Kidney (tissue), 14 donors: ENCODE measurements around the gene ZKSCAN5. TPM values are rescaled to one million over a fixed set of nuclear protein-coding genes. Genes with fewer than 3 reads are reported as not detected.

ENCODE experiments used
- DNase-seq, 5 donors: peaks; one replicate each; pipeline ENCODE4 v3.0.0-alpha.2; 2013 to 2020
- FAIRE-seq: peaks from 2 replicates; lab custom pipeline; 2012; peaks lifted over from hg19 to GRCh38; lab: Jason Lieb, UNC
- H3K27ac ChIP-seq, 2 donors: one replicate each; pipeline ENCODE4 v1.7.0; 2013; ENCODE audit warnings: low read depth in 2 of 2, low read length in 2 of 2, inconsistent platforms in 1 of 2
- H3K27me3 ChIP-seq: one replicate; pipeline ENCODE4 v1.7.1; 2013; ENCODE audit warnings: low read length, inconsistent platforms; ENCODE audit not compliant: control insufficient read depth, insufficient read depth
- H3K36me3 ChIP-seq, 3 donors: one replicate each; pipeline versions ENCODE4 v1.7.0 to v1.7.1; 2013; ENCODE audit warnings: low read length in 3 of 3, control low read depth in 1 of 3, inconsistent platforms in 1 of 3; ENCODE audit not compliant: insufficient read depth in 3 of 3, control insufficient read depth in 2 of 3
- H3K4me1 ChIP-seq, 3 donors: one replicate each; pipeline versions ENCODE4 v1.7.0 to v1.7.1; 2013; ENCODE audit warnings: low read length in 3 of 3, inconsistent platforms in 1 of 3, low read depth in 1 of 3; ENCODE audit not compliant: control insufficient read depth in 2 of 3, insufficient read depth in 2 of 3
- H3K4me3 ChIP-seq, 3 donors: one replicate each; pipeline versions ENCODE4 v1.7.0 to v1.8.1; 2013; ENCODE audit warnings: low read length in 3 of 3, control low read depth in 1 of 3, inconsistent platforms in 1 of 3
- H3K9ac ChIP-seq, 3 donors: one replicate each; pipeline versions ENCODE4 v1.7.0 to v1.7.1; 2013; ENCODE audit warnings: low read length in 3 of 3, control low read depth in 1 of 3, inconsistent platforms in 1 of 3
- H3K9me3 ChIP-seq, 3 donors: one replicate each; pipeline versions ENCODE4 v1.7.0 to v1.7.1; 2013; ENCODE audit warnings: low read length in 3 of 3, control low read depth in 1 of 3, inconsistent platforms in 1 of 3; ENCODE audit not compliant: control insufficient read depth in 2 of 3, insufficient read depth in 1 of 3
- CTCF ChIP-seq: IDR thresholded peaks from 3 replicates; pipeline ENCODE4 v1.5.1; 2012; ENCODE audit warnings: mild to moderate bottlenecking, moderate library complexity, borderline replicate concordance; ENCODE audit not compliant: insufficient read depth; ENCODE audit errors: extremely low read depth
- intact Hi-C: fragments of 100-400 bp; cut with DNase I; formaldehyde crosslinking; loops from one replicate; pipeline ENCODE4 v1.11.1; 2022
- polyA plus RNA-seq: library from polyadenylated mRNA; stranded (reverse); fragments of 350-450 nt; fragmentation: Illumina TruSeq; extraction: RNeasy Lipid Tissue Mini Kit (QIAGEN cat#74804); gene quantifications from one replicate; pipeline ENCODE4 v1.2.3, GENCODE V29; 2014; ENCODE audit warnings: low read depth, low replicate concordance; ENCODE audit not compliant: insufficient read depth
- total RNA-seq: library from RNA; stranded (reverse); fragmentation: NEBNext Ultra II Directional; extraction: Animal tissue kit (Norgen Biotek cat#: 25700); gene quantifications from one replicate; pipeline ENCODE4 v1.2.1, GENCODE V29; 2021
- donor health status: control.
- donor health status: control.
- donor health status: control.
- donor health status: control.
- donor health status: control.
- donor health status: DM: yes; HTN: yes; CAD: no.
- donor health status: Normal renal cell carcinoma (clear cell type).

ZKSCAN5 gene
- total and polyA plus RNA-seq, 2 donors from 2014 or later: 4.6 to 9.1 TPM

GRCh38 chr7:99457050-99457649 lies 47.3 kb upstream of the ZKSCAN5 start:
- DNase-seq (no peak), FAIRE-seq (no peak)
- no peaks in the 10 kb centered on the region for H3K27me3 ChIP-seq
- H3K36me3 ChIP-seq: peaks cover 0 to 34% (median 20%) of the 10 kb centered on the region in 3 donors
- H3K4me3 ChIP-seq: no peak overlapping the region
- H3K9ac ChIP-seq: no peak overlapping the region
- no peak overlapping the region for H3K27ac ChIP-seq
- intact Hi-C loops: no loop called here
- TF ChIP-seq CTCF: no peak
- H3K4me1 ChIP-seq: no peaks in the 10 kb centered on the region
- no peaks in the 10 kb centered on the region for H3K9me3 ChIP-seq

- TF ChIP-seq CTCF: no peak
- intact Hi-C loops: no loop called here
- Histone ChIP-seq H3K4me3 (no peak overlapping the region), H3K27me3 (no peaks in the 10 kb centered on the region), H3K27ac (no peak overlapping the region), H3K9ac (no peak overlapping the region), H3K4me1 (no peaks in the 10 kb centered on the region), H3K36me3 (peaks cover 0 to 30% (median 20%) of the 10 kb centered on the region in 3 donors), H3K9me3 (no peaks in the 10 kb centered on the region)
- DNase-seq (no peak), FAIRE-seq (no peak)
Observed at GRCh38 chr7:99457650-99458493, 46.6 kb upstream of the ZKSCAN5 start.

- H3K27me3 ChIP-seq: no peaks in the 10 kb centered on the region
- H3K36me3 ChIP-seq: peaks cover 0 to 29% (median 22%) of the 10 kb centered on the region in 3 donors
- no peak for TF ChIP-seq CTCF
- H3K27ac ChIP-seq: no peak overlapping the region
- intact Hi-C loops: no loop called here
- H3K4me3 ChIP-seq: no peak overlapping the region
- no peak overlapping the region for H3K9ac ChIP-seq
- no peaks in the 10 kb centered on the region for H3K9me3 ChIP-seq
- H3K4me1 ChIP-seq: peaks cover 0 to 2% (median 0%) of the 10 kb centered on the region in 3 donors
- no peak for FAIRE-seq
- peak in 1 of 5 donors; percentile 2 for DNase-seq
Observed at GRCh38 chr7:99459087-99459486, 45.4 kb upstream of the ZKSCAN5 start.
